CD1c-positive myeloid dendritic cell (primary cell): Measurements from ENCODE around the gene COQ9.

Source experiments
- DNase-seq: peaks from one replicate; pipeline ENCODE4 v3.0.0-alpha.2; 2016; ENCODE audit errors: extremely low spot score

COQ9 gene

GRCh38 chr16:57473176-57473840 is 26.0 kb downstream of the COQ9 start:
- DNase-seq = no peak

- no peak for DNase-seq
Measured at GRCh38 chr16:57473906-57474305, 26.6 kb downstream of the COQ9 start.

- DNase-seq = no peak
Measured at GRCh38 chr16:57474671-57475661, 27.7 kb downstream of the COQ9 start.

- peak; percentile 54 for DNase-seq
Measured at GRCh38 chr16:57475711-57476339, 28.5 kb downstream of the COQ9 start.

- no peak for DNase-seq
Measured at GRCh38 chr16:57476546-57477410, 29.5 kb downstream of the COQ9 start.

GRCh38 chr16:57477531-57478202 is 30.4 kb downstream of the COQ9 start:
- no peak for DNase-seq

- no peak for DNase-seq
Measured at GRCh38 chr16:57478396-57479204, 31.3 kb downstream of the COQ9 start.

- no peak for DNase-seq
Measured at GRCh38 chr16:57479205-57479975, 32.1 kb downstream of the COQ9 start.

GRCh38 chr16:57479976-57480753 is 32.9 kb downstream of the COQ9 start:
- no peak for DNase-seq

- DNase-seq = no peak
Measured at GRCh38 chr16:57480754-57481230, 33.5 kb downstream of the COQ9 start.

- DNase-seq = no peak
Measured at GRCh38 chr16:57481421-57481820, 34.1 kb downstream of the COQ9 start.

- no peak for DNase-seq
Measured at GRCh38 chr16:57482845-57483545, 35.7 kb downstream of the COQ9 start.

GRCh38 chr16:57483725-57484514 is 36.6 kb downstream of the COQ9 start:
- no peak for DNase-seq

- no peak for DNase-seq
Measured at GRCh38 chr16:57484515-57485005, 37.3 kb downstream of the COQ9 start.

GRCh38 chr16:57485091-57485915 is 38.0 kb downstream of the COQ9 start:
- no peak for DNase-seq
